GM18951 (cell line): ENCODE measurements around the gene WFDC6.
"Not testable (repeated sequence)": the region's sequence is repeated elsewhere in the genome, so short reads cannot be mapped to it uniquely, and the experiment has no call there.

ENCODE experiments used
- POLR2A ChIP-seq: IDR thresholded peaks from 4 replicates; pipeline ENCODE4 v1.6.1; 2011; ENCODE audit warnings: mild to moderate bottlenecking; ENCODE audit not compliant: insufficient read length, insufficient read depth; ENCODE audit errors: extremely low read depth
- in situ Hi-C: fragments of 300-500 bp; cut with MboI; formaldehyde crosslinking; loops from one replicate; pipeline ENCODE4 v1.12.0; 2022; ENCODE audit warnings: low sequenced_read_pairs, mixed read lengths, inconsistent platforms; ENCODE audit not compliant: unreplicated experiment

WFDC6 gene

DNA sequence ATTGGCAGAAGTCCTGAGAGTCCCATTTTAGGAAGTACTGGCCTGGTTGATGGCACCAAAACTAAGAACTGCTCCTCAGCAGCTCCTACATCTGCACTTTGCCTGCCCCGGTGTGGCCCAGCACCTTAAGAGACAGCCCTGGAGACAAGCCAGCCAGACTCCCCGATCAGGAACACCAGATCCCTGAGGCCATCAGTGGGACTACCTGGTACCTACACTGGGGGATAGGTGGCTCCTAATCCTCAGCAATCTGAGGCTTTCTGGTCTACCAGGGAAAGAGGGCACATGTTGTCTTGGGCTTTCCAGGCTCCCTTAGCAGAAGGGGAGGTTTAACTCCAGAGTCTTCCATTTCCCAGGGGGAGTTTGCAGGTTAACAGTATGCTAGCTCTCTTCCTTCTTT lies at the start of gene WFDC6:
TSS of gene WFDC6 (minus strand) at position 101 of the 400 bp plus-strand sequence. CDS start at position 26, 75 bp downstream.
- TF ChIP-seq POLR2A: no peak
- in situ Hi-C loops: no loop called here

DNA sequence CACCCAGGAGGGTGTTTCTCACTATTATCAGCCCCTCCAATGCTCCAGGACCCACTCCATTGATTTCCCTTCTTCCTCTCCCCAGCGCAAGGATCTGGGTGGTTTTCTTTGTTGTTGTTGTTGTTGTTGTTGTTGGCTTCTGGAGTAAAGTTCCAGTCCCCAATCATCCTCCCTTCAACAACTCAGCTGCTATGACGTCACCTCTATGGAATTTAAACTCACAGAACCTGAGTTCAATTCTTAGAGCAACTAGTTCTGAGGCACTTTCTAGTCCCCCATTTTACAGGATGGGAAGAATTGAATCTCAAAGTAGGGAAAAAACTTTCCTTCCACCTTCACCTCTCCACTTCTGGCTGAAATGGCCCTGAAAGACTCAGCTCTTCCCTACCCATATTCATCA lies 49.5 kb upstream of the WFDC6 start:
- in situ Hi-C loops: no loop called here

DNA sequence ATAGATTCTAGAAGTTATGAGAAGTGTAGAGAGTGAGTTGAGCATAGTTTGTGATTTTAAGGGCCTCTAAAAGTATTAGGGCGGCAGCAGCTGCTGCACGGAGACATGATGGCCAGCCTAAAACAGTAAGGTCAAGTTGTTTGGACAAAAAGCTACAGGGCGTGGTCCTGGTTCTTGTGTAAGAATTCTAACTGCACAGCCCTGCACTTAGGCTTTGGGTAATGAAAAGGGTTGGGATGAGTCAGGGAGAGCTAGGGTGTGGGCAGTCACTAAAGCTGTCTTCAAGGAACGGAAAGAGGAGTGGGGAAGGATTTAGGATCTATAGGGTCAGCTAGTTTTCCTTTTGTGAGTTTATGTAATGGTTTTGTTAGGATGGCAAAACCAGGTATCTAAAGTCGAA lies 46.7 kb upstream of the WFDC6 start:
- in situ Hi-C loops: not testable (repeated sequence)

More for the DNA sequence above, 49.5 kb upstream of the WFDC6 start:
- no peak for TF ChIP-seq POLR2A

DNA sequence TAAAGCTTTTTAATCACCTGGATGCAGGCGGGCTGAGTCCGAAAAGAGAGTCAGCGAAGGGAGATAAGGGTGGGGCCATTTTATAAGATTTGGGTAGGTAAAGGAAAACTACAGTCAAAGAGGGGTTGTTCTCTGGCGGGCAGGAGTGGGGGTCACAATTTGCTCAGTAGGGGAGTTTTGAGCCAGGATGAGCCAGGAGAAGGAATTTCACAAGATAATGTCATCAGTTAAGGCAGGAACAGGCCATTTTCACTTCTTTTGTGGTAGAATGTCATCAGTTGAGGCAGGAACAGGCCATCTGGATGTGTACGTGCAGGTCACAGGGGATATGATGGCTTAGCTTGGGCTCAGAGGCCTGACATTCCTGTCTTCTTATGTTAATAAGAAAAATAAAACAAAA lies 45.0 kb upstream of the WFDC6 start:
- in situ Hi-C loops: not testable (repeated sequence)

DNA sequence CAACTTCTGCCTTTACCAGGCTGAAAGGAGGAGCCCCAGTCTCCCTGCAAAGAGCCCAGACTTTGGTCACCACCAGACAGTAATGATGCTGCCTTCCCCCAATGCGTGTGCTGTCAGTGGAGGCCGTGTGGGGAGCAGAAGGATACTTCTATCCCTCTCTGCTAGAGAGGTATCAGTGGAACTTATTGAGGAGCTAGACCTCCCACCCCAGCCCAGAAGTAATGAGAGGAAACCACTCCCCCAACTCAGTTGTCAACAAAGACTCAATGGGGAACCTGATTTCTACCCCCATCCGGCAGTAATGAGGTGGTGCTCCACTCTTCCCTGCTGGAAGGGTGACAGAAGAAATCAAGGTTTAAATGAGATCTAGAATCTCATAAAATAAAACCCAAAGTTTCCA lies 44.2 kb upstream of the WFDC6 start:
- in situ Hi-C loops: no loop called here
- no peak for TF ChIP-seq POLR2A

DNA sequence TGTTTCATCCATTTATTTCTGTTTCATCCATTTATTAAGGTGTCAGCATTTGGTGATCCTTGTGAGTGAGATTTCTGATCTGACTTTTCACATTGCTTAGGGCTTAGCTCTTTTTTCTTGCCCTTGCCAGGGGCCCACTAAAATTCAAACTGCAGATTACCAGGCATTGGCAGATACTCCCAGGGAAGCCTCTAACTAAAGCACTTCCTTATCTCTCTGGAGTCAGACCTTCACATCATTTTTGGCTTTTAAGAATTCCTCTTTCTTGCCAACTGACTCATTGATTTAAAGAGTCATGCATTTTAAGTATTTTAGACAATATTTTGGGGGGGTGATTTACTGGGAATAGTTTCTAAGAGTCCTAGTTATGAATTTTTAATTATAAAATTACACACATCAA lies 42.4 kb upstream of the WFDC6 start:
- in situ Hi-C loops: no loop called here
- TF ChIP-seq POLR2A: no peak

DNA sequence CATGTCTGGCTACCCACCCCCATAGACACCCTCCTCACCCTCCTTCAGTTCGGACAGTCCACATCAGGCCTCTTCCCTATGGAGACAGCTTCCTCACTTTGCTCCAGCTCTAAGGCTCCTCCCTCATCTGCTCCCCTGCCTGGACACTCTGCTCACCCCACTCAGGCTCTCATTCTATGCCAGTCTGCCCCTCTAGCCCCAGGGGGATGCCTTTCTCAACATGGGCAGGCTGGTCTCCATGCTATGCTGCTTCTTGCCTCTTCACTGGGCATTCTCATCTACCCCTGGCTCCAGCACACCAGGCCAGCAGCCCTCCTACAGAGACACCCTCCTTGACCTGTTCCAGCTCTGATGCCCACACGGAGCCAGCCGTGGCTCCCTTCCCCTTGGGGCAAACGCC lies 39.9 kb upstream of the WFDC6 start, which contains the start of gene WFDC8:
TSS of gene WFDC8 (minus strand) at position 101 of the 400 bp plus-strand sequence. CDS start at position 64, 37 bp downstream.
- in situ Hi-C loops: no loop called here

DNA sequence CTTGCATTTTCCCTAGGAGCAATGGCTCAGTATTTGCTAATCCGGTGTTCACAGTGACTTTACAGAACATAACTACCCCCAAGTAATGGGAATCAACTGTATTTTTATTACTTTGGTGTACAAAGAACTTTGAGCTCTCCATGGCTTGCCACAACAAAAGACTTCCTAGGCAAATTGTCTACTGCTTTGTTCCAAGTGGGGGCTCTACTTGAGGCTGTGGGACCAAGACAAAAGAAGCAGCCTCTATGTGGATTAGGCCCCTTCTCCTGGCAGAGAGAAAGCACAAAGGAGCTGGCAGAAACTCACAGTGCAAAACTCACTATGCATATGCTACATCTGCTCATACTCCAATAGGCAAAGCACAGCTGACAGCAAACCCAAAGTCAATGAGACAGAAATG lies 38.9 kb upstream of the WFDC6 start:
- in situ Hi-C loops: no loop called here
- TF ChIP-seq POLR2A: no peak

More for the DNA sequence above, 39.9 kb upstream of the WFDC6 start, which contains the start of gene WFDC8:
- no peak for TF ChIP-seq POLR2A

DNA sequence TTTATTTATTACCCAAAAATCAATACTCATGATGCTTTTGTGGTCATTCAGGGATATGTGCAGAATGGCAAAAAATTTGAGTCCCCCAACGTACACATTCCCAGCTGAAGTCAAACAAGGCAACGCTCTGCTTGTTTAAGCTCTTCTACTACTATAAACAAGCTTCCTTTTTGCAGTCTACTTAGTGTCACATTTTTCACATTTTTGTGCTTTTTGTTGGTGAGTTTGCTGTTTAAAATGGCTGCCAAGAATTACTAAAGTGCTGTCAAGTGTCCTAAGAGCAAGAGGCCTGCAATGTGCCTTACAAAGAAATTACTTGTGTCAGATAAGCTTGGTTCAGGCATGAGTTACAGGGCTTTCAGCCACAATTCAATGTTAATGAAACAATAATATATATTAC lies 37.7 kb upstream of the WFDC6 start:
- in situ Hi-C loops: no loop called here
- no peak for TF ChIP-seq POLR2A

DNA sequence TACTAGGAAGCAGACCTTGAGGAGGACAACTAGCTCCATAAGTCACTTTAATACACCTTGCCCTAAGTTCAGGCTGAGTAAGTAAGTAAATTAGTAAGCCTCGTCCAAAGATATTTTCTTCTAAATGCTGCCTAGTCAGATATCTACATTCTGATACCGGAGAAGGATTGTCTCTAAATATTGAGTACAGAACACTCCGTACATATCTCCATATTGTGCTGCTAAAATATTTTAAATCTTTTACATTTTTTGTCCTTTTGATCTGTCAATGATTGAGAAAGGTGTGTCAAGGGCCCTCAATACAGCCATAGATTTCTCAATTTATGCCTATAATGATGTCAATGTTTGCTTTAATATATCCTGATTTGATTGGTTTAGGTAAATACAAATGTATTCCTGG lies 36.6 kb upstream of the WFDC6 start:
- no peak for TF ChIP-seq POLR2A
- in situ Hi-C loops: no loop called here

DNA sequence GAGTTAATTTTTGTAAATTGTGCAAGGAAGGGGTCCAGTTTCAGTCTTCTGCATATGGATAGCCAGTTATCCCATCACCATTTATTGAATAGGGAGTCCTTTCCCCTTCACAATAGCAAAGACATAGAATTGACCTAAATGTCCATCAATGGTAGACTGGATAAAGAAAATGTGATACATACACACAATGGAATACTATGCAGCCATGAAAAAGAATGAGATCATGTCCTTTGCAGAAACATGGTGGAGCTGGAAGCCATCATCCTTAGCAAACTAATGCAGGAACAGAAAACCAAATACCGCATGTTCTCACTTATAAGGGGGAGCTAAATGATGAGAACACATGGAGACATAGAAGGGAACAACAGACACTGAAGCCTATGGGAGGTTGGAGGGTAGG lies 30.4 kb upstream of the WFDC6 start:
- in situ Hi-C loops: not testable (repeated sequence)

DNA sequence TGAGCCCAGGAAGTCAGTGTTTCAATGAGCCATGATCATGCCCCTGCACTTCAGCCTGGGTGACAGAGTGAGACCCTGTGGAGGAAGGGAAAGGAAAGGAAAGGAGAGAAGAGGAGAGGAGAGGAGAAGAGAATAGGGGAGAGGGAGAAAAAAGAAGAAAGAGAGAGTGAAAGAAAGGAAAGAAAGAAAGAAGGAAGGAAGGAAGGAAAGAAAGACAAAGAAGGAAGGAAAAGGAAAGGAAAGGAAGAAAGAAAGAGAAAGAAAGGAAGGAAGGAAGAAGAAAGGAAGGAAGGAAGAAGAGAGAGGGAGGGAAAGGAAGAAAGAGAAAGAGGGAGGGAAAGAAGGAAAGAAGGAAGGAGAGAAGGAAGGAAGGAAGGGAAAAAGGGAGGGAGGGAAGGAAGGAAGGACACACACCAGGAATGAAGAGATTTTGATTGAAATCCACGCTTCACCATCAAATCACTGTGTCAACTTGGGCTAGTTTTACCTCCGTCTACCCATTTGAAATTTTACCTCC lies 25.5 kb upstream of the WFDC6 start:
- in situ Hi-C loops: no loop called here
- no peak for TF ChIP-seq POLR2A

DNA sequence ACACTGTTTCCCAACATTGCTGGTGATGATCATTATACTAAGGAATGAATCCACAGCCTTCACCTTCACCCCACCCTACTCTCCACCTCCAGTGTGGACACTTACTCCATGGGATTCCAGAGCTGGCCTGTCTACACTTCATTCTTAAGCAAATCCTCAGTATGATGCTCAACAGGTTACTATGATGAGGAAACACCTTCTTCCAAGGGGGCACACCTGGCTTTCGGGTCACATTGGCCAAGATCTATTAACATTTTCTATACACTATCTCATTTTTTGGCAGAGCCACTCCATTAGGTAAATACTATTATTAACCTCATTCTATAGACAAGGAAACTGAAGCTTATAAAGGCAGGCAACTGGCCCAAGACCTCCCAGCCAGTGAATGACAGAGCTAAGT lies 15.9 kb upstream of the WFDC6 start:
- in situ Hi-C loops: no loop called here
- no peak for TF ChIP-seq POLR2A

DNA sequence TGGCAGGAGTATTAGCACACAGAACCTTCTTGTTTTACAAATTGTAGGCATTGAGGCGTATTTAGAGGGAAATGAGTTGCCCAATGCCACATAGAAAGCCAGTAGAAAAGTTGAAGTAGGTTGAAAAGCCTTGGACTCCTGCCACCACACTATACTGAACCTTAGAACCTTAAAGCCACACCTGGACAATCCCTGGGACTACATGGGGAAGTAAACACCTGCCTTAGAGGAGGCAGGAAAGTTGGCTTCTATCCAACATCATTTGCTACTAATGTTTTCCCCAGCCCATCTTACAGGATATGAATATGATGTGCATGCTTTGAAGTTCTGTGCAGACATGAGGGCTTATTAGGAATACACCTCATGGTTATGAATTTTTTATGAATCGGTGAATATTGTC lies 13.2 kb upstream of the WFDC6 start:
- in situ Hi-C loops: no loop called here
- TF ChIP-seq POLR2A: no peak

DNA sequence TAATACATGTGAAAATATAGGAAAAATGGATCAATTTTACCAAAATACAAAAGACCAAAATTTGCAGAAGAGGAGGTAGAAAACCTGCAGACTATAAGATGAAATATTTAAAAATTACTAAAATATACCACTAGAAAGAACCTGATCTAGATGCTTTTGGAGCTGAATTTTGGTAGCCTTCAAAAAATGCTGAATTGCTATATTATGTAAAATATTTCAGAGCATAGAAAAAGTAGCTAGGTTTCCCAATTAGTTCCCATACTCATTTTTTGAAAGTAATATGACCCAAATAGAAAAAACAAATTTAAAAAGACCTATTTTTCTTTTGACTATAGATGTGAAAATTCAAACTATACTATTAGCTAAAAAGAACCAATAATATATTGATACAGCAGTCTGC lies 11.5 kb upstream of the WFDC6 start:
- in situ Hi-C loops: no loop called here
- TF ChIP-seq POLR2A: no peak
